ENCODE results near the gene RNASEH2B.

RNASEH2B gene

DNA sequence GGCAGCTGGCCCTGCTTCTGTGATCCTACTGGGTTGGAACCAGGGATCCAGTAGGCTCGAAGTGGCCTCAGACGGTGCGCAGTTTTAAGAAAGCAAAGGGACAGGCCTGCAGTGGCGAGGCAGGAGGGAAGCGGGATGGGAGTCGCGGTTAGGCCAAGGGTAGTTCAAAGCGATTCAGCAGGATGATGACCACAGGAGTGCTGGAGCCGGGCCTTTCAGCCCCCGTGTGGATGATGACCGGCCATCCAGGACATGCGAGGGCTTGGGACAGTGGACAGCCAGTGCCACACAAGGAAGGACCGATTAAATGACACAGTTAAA, 854 bp downstream of the RNASEH2B start:
- DNase-seq, result no peak

- DNase-seq, result no peak
Observed at GRCh38 chr13:50911081-50911631, 1.6 kb downstream of the RNASEH2B start.

GRCh38 chr13:50911937-50912795, 2.6 kb downstream of the RNASEH2B start:
- DNase-seq, result peak; percentile 91

DNA sequence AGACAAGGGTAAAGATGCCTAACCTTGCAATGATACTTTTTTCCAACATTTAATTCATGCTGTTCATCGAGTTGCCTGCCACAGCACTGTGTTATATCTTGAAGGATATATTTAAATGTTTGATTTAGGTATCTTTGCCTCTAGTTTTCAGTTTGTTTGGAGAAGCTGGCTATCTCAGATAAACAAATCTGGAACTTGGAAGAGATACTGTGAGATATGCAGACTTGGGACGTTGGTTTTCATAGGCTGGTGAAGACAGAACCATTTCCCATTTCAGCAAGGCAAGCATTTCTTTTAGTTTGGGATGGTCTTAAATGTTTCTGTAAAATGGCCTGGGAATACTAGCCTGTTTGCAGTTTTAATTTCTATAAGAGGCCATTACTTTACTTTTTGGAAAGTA, 3.3 kb downstream of the RNASEH2B start:
- no peak for DNase-seq

GRCh38 chr13:50914176-50914700, 4.6 kb downstream of the RNASEH2B start:
- no peak for DNase-seq

GRCh38 chr13:50914848-50915247, 5.3 kb downstream of the RNASEH2B start:
- no peak for DNase-seq

DNA sequence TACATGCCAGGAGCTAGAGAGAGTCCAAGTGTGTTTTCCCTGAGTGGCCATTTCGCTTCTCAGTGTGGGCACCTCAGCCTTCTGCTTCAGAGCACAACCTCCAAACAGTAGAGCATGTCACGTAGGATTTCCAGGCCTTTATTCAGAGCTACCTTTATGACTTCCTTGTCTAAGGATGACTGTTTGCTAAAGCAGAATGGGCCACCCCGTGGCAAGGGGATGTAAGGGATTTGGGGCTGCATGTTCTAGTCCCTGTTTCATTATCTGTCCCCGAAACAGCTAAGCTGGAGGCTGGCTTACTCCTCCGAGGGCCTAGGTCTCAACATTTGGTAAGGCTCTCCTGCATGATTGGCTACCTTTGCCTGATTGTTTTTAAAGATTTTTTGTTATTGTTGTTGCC, 6.0 kb downstream of the RNASEH2B start:
- DNase-seq, result peak; percentile 16

DNA sequence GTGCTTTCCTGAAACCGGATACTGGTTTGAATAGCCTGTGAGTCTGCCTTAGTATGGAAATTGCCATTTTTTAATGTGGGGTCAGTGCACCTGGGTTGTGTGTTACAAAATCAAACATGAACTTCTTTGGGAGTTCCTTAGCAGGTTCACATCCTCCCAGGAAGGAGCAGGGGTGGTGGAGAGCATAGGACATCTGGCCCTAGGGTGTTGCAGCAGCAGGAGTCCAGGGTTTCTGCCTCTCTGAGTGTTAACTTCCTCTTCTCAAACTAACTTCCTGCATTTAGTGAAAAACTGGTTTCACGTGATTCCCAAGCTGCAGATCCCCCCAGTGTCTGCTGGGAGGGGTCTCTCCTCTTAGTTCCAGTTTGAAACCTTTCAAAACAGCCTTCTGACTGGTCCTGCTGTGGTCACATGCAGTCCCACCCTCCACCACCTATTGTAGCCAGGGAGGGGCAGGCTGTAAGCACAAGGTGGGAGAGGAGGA, 7.2 kb downstream of the RNASEH2B start:
- no peak for DNase-seq

DNA sequence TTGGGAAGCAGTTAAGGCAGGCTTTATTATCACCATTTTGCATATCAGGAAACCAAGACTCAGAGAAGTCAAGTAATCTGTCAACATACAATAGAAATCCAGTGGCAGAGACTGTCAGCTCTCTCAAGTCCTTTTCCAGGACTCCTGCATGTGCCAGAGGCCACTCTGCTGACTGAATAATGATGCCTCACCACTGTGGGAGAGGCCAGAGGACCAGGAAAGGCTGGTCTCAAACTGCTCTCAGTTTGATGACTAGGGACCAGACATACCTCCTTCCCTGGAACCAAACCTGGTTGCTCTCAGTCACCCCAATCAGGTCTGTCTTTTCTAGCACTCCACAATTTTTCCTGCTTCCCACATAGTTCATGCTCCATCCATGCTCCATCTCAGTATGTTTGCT, 8.0 kb downstream of the RNASEH2B start:
- DNase-seq, result no peak

DNA sequence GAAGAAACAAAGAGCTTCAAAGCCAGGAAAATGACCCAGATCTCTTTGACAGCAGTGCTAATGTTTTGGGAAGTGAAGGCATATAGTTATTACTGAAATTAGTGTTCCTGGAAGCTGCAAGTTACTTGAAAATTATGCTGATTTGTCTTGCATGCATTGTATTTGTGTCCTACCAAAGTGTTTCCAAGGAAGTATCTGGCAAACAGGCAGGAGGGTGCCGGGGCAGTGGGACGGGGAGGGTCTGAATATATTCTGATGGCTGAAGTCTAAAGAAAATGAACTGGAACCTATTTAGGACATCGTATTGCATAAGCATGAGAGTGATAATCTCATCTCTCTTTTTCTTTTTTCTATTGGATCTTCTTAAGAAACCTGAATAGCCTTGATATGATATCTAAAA, 9.0 kb downstream of the RNASEH2B start:
- no peak for DNase-seq

GRCh38 chr13:50919277-50919676, 9.7 kb downstream of the RNASEH2B start:
- DNase-seq, result no peak

GRCh38 chr13:50921706-50922105, 12.1 kb downstream of the RNASEH2B start:
- no peak for DNase-seq

- DNase-seq, result no peak
Observed at GRCh38 chr13:50923272-50923671, 13.7 kb downstream of the RNASEH2B start.

GRCh38 chr13:50924025-50924424, 14.4 kb downstream of the RNASEH2B start:
- DNase-seq, result no peak

DNA sequence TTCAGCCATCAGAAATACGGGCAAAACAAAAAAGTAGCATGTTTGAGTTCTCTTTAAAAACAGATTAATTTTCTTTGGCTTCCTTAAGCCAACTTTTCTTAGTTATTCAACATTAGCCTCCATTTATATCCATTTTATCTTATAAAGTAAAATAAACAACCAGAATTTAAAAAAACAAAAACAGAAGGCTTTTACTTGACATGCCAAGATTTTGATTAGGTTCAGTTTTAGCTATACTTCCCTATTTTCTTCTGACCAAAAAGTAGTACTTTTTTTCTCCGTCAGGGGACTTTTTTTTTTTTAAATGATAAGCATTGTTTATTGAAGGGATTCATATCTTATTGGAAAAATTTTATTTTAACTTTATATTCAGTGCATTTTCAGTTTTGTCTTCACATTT, 18.1 kb downstream of the RNASEH2B start:
- no peak for DNase-seq

DNA sequence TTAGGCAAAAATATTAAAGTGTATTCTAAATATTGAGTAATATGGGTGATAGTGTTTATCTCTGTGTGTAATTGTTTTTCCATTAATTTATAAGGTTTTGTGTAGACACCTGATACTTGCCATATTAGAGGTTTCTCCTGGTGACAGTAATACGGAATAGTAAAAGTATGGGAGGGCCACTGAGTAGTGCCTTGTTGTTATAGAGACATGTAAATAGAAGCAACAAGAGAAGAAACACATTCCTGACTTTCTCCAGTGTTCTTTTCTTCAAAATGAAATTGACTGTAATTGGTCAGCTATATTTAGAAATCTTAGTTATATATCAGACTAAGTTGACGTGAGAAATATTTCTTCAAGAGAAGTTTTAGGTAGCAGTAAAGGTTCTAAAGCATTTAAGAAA, 18.5 kb downstream of the RNASEH2B start:
- no peak for DNase-seq

DNA sequence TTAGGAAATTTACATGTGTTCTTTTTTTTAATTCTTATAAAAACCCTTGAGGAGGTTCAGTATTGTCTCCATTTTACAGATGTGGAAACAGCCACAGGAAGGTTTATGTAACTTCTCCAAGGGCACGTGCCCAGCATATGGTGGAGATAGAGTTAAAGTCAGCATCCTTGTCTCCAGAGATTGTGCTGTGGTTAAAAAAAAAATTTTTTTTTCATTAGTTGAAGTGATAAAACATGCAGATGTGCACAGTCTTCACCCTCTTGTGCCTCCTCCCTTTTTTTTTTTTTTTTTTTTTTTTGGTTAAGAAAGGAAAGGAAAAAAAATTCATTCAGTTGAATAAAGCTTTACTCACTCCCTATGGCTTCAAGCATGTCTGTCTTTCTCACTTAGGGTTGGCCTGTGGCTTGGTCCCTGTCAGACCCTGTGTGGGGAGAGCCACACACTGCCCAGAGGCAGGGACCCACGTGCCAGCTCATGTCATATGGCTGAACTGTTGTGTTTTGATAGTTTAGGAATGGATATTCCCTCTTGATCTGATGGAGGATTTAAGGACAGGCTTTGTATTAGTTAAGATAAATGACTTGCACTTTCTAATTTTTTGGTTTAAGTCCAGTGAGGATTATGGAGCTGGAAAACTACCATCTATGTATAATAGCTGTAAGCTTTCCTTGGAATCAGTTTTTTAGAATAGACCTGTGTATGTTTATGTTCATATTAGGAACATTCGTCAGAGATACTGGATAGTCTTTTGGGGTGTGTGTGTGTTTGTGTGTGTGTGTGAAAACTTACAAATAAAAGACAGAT, 19.3 kb downstream of the RNASEH2B start:
- no peak for DNase-seq

GRCh38 chr13:50932091-50932490, 22.5 kb downstream of the RNASEH2B start:
- DNase-seq, result no peak

- DNase-seq, result no peak
Observed at GRCh38 chr13:50934735-50935435, 25.3 kb downstream of the RNASEH2B start.

- no peak for DNase-seq
Observed at GRCh38 chr13:50936679-50937078, 27.1 kb downstream of the RNASEH2B start.

- DNase-seq, result no peak
Observed at GRCh38 chr13:50940509-50940908, 30.9 kb downstream of the RNASEH2B start.

DNA sequence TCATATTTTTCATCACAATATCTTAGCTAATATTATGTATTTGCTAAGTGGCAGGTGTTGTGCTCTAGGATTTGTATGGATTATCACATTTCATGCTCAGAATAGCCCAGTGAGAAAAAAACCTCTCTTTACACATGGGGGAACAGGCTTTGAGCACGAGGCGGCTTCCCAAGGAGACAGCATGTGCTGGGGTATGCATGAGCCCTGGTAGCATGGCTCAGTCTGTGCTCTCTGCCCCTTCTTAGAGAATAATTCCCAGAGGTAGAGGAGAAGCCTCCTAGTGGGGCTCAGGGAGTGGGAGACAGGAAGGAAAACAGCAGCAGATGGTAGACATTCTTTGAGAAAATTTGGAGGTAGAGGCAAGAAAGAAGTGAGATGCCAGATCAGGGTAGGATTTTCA, 31.6 kb downstream of the RNASEH2B start:
- no peak for DNase-seq
